ENCODE measurements around the gene DCAF11.

Gene DCAF11

GRCh38 chr14:24114532-24115421 is at the start of gene DCAF11, which contains the start of gene NRL:
DCAF11 (plus strand) TSS chr14:24114777; CDS start chr14:24115595, 818 bp downstream.
NRL (minus strand) TSS chr14:24114949; CDS start chr14:24082848, 32,101 bp downstream.
- DNase-seq: peak; percentile 99 to 100

DNA sequence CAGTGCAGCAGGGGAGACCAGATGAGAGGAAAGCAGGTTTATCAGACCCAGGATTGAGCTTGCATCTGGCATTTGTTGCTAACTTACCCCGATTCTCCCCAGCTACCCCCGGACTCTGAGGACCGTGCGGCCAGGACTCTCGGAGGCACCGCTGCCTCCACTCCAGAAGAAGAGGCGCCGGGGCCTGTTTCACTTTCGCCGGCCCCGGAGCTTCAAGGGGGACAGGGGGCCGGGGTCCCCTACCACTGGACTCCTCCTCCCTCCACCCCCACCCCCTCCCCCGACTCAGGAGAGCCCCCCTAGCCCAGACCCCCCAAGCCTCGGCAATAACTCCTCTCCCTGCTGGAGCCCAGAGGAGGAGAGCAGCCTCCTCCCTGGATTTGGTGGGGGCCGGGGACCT is 49.7 kb upstream of the DCAF11 start:
- DNase-seq: no peak

DNA sequence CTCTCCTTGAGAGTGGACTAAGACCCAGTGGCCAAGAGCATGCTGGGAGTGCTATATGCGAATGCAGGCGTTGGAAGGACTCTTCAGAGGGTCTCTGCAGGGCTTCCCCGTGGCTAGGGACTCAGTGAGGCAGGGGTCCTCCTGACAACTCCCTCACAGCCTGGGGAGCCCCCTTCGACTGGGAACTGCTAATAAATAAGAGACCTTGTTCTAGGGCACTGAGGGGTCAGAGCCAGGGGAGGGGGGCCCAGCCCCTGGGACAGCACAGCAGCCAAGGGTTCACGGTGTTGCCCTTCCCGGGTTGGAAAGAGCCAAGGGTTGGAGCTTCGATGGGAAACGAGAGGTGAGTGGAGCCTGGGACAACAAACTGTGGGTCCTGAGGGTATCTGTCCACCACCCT is 49.2 kb upstream of the DCAF11 start:
- no peak for DNase-seq

DNA sequence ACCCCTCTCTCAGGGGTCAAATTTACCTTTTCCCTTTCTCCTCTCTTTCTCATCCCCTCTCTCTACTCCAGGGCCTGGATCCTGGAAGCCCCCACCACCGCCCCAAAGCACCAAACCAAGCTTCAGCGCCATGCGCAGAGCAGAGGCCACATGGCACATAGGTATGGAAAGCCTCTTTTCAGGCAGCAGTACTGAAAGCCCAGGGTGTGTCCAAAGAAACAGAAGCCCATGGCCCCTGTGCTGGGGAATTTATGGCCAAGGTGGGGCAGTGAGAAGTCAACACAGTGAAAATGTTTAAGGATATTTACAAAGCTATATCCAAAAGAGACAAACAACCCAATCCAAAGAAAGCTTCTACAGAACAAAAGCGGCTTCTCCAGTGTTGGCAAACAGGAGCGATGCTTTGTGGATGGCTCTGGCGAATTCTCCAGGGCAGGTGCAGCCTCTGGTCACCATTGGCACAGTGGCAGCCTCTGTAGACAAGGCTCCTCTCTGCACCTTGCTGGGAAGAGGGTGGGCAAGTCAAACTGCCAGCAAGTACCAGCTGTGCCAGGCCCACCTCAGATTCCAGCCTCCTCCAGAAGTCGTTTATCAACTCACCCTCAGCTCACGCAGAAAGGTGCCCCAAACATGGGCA is 48.0 kb upstream of the DCAF11 start:
- no peak for DNase-seq

DNA sequence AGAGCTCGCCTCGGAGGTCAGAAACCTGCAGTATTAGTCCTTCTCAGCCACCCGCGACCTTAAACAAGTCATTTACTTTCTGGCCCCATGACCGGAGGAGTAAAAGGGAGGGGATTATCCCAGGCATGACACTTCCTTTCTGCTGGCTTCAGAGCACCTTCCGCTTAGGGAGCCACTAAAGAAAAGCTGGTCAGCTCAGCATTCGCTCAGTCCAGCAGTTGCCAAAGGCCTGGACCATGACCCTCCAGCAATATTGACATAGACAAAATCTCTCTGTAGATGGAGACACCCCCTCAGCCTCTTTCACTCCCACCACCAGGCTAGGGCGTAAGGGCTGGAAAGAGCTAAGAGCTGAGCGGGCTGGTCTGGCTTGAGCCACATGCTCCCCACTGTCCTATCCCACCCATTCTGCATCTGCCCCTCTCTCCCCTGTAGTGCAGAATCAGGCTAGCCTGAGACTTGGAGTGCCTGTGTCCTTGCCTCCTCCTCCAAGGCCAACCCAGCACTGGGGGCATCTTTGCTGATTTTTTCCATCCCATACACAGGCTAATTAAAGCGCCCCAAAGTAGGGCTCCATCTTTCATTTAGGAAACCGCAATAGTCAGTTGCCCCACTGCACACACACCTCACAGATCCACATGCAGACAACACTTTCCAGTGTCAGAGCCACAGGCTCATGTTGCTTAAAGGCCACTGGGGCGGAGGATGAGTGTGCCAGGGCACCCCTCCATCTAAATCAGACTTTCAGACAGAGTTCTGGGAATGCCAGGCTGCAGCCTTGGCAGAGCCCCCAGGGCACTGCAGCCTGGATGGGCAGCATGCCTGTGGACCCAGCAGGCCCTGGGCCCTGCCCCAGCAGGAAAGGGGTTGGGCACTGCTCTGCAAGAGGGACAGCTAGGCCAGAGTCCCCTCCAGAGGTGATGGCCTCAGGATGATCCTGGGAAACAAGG is 47.2 kb upstream of the DCAF11 start:
- DNase-seq: no peak

DNA sequence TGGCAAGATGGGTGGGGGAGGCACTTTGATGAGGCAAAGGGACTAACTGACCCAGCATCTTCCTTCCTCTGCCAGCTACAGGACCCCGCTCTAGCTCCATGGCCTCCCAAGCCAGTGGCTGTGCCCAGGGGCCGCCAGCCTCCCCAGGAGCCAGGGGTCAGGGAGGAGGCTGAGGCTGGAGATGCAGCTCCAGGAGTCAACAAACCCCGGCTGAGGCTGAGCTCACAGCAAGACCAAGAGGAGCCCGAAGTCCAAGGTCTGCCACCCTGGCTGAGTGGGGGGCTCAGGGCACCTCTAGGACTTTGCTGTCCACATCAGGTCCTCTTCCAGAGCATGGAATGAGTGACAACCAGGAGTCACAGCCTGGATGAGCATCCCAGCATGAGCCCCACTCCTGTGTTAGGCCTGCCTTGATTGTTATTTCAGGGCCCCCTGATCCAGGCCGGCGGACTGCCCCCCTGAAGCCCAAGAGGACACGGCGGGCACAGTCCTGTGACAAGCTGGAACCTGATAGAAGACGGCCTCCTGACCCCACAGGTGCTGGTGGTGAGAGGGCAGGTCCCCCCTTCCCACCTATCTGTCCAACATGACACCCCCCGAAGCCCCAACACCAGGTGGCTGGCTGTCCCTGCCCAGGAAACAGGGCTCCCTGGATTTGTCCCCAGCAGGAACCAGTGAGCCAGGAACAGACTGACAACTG is 45.7 kb upstream of the DCAF11 start:
- no peak for DNase-seq

DNA sequence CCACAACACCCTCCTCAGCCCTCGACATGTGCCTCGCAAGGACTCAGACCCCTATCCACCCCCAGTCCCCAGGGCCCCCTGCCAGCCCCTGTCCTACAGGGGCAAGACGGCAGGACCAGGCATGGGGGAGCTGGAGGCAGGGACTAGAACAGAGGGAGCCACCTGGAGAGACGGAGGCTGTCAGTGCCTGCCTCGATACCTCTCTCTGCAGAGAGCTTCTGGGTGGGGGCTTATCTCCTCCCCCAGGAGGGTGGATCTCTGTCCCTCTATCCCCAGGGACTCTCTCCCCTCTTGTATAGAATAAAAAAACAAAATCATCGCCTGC is 45.2 kb upstream of the DCAF11 start:
- no peak for DNase-seq

GRCh38 chr14:24070285-24071143 is 44.1 kb upstream of the DCAF11 start:
- DNase-seq: no peak

DNA sequence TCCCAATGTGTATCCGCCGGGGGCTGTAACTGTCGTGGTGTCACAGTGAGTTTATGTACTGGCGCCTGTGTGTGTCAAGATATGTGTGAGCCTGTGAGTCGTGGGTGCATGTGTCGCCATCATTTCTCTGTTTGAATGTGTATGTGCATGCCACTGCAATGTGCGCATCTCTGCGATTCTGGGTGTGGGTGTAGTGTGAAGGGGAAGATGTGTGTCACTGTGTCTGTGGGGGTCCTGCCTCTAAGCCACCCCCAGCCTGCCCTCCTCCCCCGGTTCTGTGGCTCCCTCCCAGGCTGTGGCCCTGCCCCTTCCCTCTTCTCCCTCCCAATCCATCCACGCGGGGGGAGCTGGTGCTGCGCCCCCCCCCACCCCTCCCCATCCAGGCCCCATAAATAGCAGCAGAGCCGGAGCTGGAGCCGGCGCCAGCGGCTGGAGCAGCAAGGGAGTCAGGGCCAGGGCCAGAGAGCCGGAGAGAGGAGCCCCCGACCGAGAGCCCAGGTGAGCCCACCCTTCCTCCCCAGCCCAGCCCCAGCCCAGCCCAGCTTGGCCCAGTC is 43.4 kb upstream of the DCAF11 start, which contains the start of gene CPNE6:
TSS of gene CPNE6 (plus strand) at position 419 of the 554 bp plus-strand sequence. CDS start 1,375 bp downstream, outside the sequence.
- DNase-seq: no peak

DNA sequence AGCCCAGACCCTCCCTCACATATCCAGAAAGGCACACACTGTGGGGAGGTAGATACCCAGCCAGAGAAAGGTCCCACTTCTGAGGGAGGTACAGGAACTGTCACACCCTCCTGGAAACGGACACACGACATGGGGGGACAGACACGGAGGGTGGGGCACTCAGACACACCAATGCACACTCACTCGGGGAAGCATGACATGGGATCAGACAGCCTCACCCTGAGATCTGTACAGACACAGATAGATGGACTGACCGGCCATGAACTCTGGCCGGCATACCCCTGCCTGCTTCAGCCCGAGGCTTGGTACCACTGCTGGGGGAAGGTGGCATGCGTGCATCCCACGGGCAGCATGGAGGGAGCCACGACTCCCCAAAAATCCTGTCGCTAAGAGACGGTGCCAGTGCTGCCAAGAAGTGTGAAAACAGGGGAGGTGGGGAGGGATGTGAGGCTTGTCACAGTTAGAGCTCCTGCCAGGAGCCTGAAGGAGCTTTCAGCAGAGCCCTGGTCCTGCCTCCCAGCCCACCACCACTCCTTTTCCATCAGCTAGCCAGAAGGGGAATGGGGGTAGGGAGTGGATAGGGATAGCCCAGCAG is 42.6 kb upstream of the DCAF11 start:
- no peak for DNase-seq

GRCh38 chr14:24072436-24072835 is 42.1 kb upstream of the DCAF11 start:
- DNase-seq: no peak

GRCh38 chr14:24072881-24073877 is 41.4 kb upstream of the DCAF11 start:
- no peak for DNase-seq

DNA sequence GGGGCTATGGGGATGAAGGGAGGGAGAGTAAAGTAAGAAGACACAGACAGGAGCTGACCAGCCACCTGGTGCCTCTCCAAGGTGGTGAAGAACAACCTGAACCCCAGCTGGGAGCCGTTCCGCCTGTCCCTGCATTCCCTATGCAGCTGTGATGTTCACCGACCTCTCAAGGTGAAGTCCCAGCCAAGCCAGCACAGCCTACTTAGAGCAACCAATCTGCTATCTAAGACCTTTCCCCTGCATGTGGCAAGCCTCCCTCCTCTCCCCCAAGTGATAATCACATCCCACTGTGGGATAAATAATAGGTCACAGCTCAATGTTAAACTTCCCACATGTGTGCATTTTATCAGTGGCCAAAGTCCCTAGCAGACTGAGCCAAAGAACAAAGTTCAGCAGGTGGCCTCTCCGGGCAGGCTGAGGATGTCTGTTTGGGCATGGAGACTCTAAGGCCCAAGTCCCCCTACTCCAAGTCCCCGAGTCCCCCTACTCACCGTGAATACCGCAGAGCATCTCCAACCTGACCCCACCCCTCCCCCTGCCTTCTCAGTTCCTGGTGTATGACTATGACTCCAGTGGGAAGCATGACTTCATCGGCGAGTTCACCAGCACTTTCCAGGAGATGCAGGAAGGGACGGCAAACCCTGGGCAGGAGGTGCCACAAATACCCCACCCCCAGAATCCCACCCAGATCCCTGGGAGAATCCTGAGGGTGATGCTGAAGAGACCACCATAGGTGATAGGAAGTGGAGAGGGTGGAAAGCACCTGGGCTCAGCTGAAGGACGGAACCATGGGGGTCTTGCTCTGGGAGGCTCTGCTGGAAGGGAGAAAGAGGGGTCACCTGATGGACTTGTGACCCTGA is 39.7 kb upstream of the DCAF11 start:
- DNase-seq: no peak

DNA sequence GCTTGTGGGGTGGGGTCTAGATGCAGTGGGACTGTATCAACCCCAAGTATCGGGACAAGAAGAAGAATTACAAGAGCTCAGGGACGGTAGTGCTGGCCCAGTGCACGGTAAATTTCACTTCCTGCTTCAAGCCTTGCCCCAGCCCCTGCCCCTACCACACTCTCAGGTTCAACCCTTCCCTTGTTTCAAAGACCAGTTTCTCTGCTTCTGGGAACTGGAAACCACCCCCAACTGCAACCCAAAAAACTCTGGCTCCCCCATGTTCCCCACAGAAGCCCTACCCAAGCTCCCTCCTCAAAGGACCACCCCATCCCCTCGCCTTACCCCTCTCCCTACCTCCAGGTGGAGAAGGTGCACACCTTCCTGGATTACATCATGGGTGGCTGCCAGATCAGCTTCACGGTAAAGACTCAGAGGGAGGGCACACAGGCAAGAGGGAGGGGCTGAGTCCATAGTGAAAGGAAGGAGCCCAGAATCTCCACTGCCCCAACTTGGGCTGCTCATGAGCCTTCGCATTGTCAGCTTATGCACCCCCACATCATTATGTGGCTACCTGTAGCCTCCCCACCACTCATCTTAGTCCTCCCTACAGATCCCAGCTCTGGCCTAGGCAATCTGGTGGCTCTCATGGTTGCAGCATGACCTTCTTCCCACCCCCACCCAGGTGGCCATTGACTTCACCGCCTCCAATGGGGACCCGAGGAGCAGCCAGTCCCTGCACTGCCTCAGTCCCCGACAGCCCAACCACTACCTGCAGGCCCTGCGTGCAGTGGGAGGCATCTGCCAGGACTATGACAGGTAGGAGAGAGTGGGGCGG is 38.9 kb upstream of the DCAF11 start:
- DNase-seq: no peak

DNA sequence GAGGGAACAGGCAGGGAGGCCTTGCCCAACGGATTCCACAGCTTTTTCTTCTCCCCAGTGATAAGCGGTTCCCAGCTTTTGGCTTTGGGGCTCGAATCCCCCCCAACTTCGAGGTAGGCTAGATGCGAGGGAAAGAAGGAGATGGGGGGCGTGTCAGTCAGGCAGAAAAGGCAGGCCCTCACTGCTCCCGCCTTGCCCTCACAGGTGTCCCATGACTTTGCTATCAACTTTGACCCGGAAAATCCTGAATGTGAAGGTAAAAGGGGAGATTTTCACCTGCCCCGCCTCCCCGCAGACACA is 38.3 kb upstream of the DCAF11 start:
- DNase-seq: no peak

- DNase-seq: no peak
These were observed 37.5 kb upstream of the DCAF11 start for GRCh38 chr14:24077086-24077485.

DNA sequence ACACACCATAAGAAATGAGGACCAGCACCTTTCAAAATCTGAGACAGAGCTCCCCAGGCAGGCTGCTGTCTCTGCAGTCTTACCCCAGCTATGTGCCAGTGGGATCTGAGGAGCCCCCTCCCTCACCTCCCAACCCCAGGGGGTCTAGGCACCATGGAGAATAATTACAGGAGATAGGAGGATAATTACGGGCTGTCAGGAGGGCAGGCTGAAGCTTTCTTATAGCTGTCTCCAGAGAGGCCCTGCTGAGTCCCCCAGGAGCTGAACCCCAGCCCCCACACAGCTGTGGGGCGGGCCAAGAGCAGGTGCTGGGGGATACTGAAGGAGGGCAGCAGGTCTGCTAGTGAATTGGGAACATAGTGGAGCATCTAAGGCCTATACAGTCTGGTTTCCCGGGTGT is 36.4 kb upstream of the DCAF11 start:
- no peak for DNase-seq
